K562 (cell line): ENCODE data around the gene RAB1B. TPM values are rescaled to one million over a fixed set of nuclear protein-coding genes. Genes with fewer than 3 reads are reported as not detected.

Experiments
- ATAC-seq: fragments of 200-7000 bp; cut with Tn5 transposase; 3 replicates; pipeline ENCODE4 v1.9.1; 2020; ENCODE audit warnings: moderate library complexity
- BruUV-seq: library from RNA; stranded (reverse); fragments of 400-500 nt; replicated peaks from 2 replicates; lab custom pipeline; 2021; lab: Mats Ljungman, UMichigan
- CTCF ChIA-PET: fragments of 300-600 bp; formaldehyde crosslinking; extraction: SDS; loops from one replicate; lab custom pipeline; 2021; ENCODE audit warnings: low intra/inter-chr PET ratio; lab: Yijun Ruan, JAX
- POLR2A ChIA-PET: fragments of 300-600, 350-650 bp; sonication (Branson Sonifier 250); formaldehyde crosslinking; extraction: SDS; loops from one replicate; lab custom pipeline; 2021; ENCODE audit warnings: antibody characterized with exemption, inconsistent platforms; lab: Yijun Ruan, JAX
- DNase-seq, 4 experiments: peaks; one replicate each; pipeline versions ENCODE4 v3.0.0 to v3.0.0-alpha.2; 2011 to 2018; ENCODE audit warnings: low spot score in 3 of 4, mixed read lengths in 3 of 4; ENCODE audit errors: extremely low read depth in 1 of 4
- FAIRE-seq: peaks from 2 replicates; lab custom pipeline; 2011; peaks lifted over from hg19 to GRCh38; lab: Jason Lieb, UNC
- H2AFZ ChIP-seq: 2 replicates; pipeline ENCODE4 v1.6.0; 2011; ENCODE audit warnings: low read depth, low read length, control low read depth, inconsistent platforms
- H3K27ac ChIP-seq: fragments of 200-600 bp; 3 replicates; pipeline ENCODE4 v1.8.0; 2011; ENCODE audit warnings: low read depth, mild to moderate bottlenecking, control low read depth, inconsistent platforms, low read length, moderate library complexity, mixed read lengths; ENCODE audit errors: extremely low read depth
- H3K27me3 ChIP-seq, 2 experiments: fragments of 300-600 bp in 1 of 2; 2 replicates in 1 of 2; 3 replicates in 1 of 2; pipeline versions ENCODE4 v1.6.0 to v1.8.0; 2011; ENCODE audit warnings: inconsistent platforms in 2 of 2, low read length in 2 of 2, mild to moderate bottlenecking in 1 of 2, mixed read lengths in 1 of 2, moderate library complexity in 1 of 2; ENCODE audit not compliant: control insufficient read depth in 2 of 2, insufficient read depth in 2 of 2
- H3K36me3 ChIP-seq: fragments of 300-600 bp; 3 replicates; pipeline ENCODE4 v1.8.0; 2011; ENCODE audit warnings: mild to moderate bottlenecking, low read length, inconsistent platforms; ENCODE audit not compliant: control insufficient read depth, insufficient read depth
- H3K4me1 ChIP-seq, 2 experiments: fragments of 200-600 bp in 1 of 2; replicated peaks in 1 of 2; 2 replicates in 1 of 2; 3 replicates in 1 of 2; pipeline versions ENCODE4 v1.5.1 to v1.8.0; 2011; ENCODE audit warnings: inconsistent platforms in 2 of 2, low read length in 2 of 2, mild to moderate bottlenecking in 1 of 2, mixed read lengths in 1 of 2, moderate library complexity in 1 of 2; ENCODE audit not compliant: control insufficient read depth in 2 of 2, insufficient read depth in 2 of 2
- H3K4me2 ChIP-seq: 2 replicates; pipeline ENCODE4 v1.6.1; 2011; ENCODE audit warnings: low read length, control low read depth, inconsistent platforms, mixed read lengths; ENCODE audit not compliant: insufficient read depth
- H3K4me3 ChIP-seq: fragments of 200-600 bp; sonication (generic), shearing (Covaris generic); 2 replicates; pipeline ENCODE4 v1.5.1; 2016; ENCODE audit warnings: control low read depth, inconsistent platforms
- H3K79me2 ChIP-seq: fragments of 200-600 bp; 3 replicates; pipeline ENCODE4 v1.8.0; 2011; ENCODE audit warnings: low read length, inconsistent platforms; ENCODE audit not compliant: control insufficient read depth, insufficient read depth
- H3K9ac ChIP-seq, 2 experiments: 2 replicates each; pipeline versions ENCODE4 v1.6.0 to v1.6.1; 2011; ENCODE audit warnings: low read depth in 2 of 2, low read length in 2 of 2, control low read depth in 1 of 2, inconsistent platforms in 1 of 2, mild to moderate bottlenecking in 1 of 2, mixed read lengths in 1 of 2; ENCODE audit not compliant: insufficient read depth in 1 of 2
- H3K9me1 ChIP-seq: one replicate; pipeline ENCODE4 v1.6.0; 2011; ENCODE audit warnings: inconsistent platforms, mild to moderate bottlenecking, low read length, moderate library complexity; ENCODE audit not compliant: control insufficient read depth, insufficient read depth
- H3K9me3 ChIP-seq: replicated peaks from 2 replicates; pipeline ENCODE4 v1.5.1; 2011; ENCODE audit warnings: low read depth, low read length, inconsistent platforms; ENCODE audit not compliant: control insufficient read depth, insufficient read depth
- H4K20me1 ChIP-seq: replicated peaks from 2 replicates; pipeline ENCODE4 v1.6.1; 2011; ENCODE audit warnings: low read length, inconsistent platforms, mixed read lengths; ENCODE audit not compliant: control insufficient read depth, insufficient read depth
- CHD2 ChIP-seq: IDR thresholded peaks from 2 replicates; pipeline ENCODE4 v1.6.1; 2011; ENCODE audit warnings: low read depth, low read length
- PTTG1 ChIP-seq: fragments of 450-650 bp; IDR thresholded peaks from 2 replicates; pipeline ENCODE4 v1.6.1; 2016; ENCODE audit warnings: low read depth, mild to moderate bottlenecking, missing genetic modification characterization, missing compliant biosample characterization
- SETDB1 ChIP-seq: IDR thresholded peaks from one replicate; pipeline ENCODE4 v1.6.1; 2012; ENCODE audit warnings: low read length, control low read depth, inconsistent platforms
- SP2 ChIP-seq: IDR thresholded peaks from 2 replicates; pipeline ENCODE4 v1.6.1; 2011; ENCODE audit warnings: mild to moderate bottlenecking, low read depth, low read length, moderate library complexity; ENCODE audit not compliant: poor library complexity, severe bottlenecking; ENCODE audit errors: extremely low read depth
- TAF9B ChIP-seq: fragments of 450-650 bp; IDR thresholded peaks from 2 replicates; pipeline ENCODE4 v1.6.1; 2018; ENCODE audit warnings: mild to moderate bottlenecking; ENCODE audit not compliant: partially characterized antibody
- ZFP36 ChIP-seq: fragments of 150-350 bp; IDR thresholded peaks from 2 replicates; pipeline ENCODE4 v1.6.1; 2018; ENCODE audit warnings: low read length, low read depth; ENCODE audit not compliant: partially characterized antibody
- ZNF384 ChIP-seq: IDR thresholded peaks from 2 replicates; pipeline ENCODE4 v1.6.1; 2012; ENCODE audit warnings: low read depth, low read length, improper control_type of control experiment
- WGBS: fragments of 100-300 bp; shearing (Covaris generic); methylation state at CpG from one replicate; pipeline ENCODE4 v1.1.6; 2016; ENCODE audit warnings: low coverage, mixed read lengths; ENCODE audit not compliant: insufficient coverage; ENCODE audit errors: missing lambda C conversion rate; 5-methylcytosine and 5-hydroxymethylcytosine counted together
- in situ Hi-C: fragments of 300-500 bp; cut with MboI; formaldehyde crosslinking; loops from 4 replicates; pipeline ENCODE4 v1.15.0; 2018; ENCODE audit warnings: inconsistent platforms, mixed read lengths
- intact Hi-C: fragments of 100-400 bp; cut with micrococcal nuclease; formaldehyde crosslinking; loops from 2 replicates; pipeline ENCODE4 v1.14.2; 2022
- polyA plus RNA-seq, 8 experiments: library from polyadenylated mRNA; depleted of rRNA in 4 of 8; stranded (reverse) in 5 of 8; unstranded in 3 of 8; fragments of >200 nt; fragmentation: Nextera tagmentation in 2 of 8; fragmentation: Illumina TruSeq in 1 of 8; extraction: Ambion mirVana in 2 of 8; extraction: Trizol in 1 of 8; gene quantifications; 2 replicates each; pipeline versions ENCODE4 v1.2.1 to v1.2.3, GENCODE V29; 2011 to 2014; ENCODE audit warnings: inconsistent platforms in 1 of 8, missing spikeins in 1 of 8
- total RNA-seq, 7 experiments: library from RNA; depleted of rRNA in 6 of 7; stranded (reverse); fragments of >200 nt in 6 of 7; fragmentation: Illumina TruSeq in 2 of 7; extraction: Trizol in 2 of 7; gene quantifications; 2 replicates each; pipeline versions ENCODE4 v1.2.1 to v1.2.3, GENCODE V29; 2011 to 2021; ENCODE audit warnings: low replicate concordance in 1 of 7

Gene RAB1B
- total and polyA plus RNA-seq, 9 of the 15 experiments (the other 6 are each of a cell fraction or from before 2014, with no cell fraction given) = 5.6 to 146 (median 98.6) TPM

- no peak overlapping the region for H3K9ac ChIP-seq
- H3K4me3 ChIP-seq = no peak overlapping the region
- no peaks in the 10 kb centered on the region for H3K79me2 ChIP-seq
- no peaks in the 10 kb centered on the region for H3K4me1 ChIP-seq
- TF ChIP-seq ZFP36 (no peak), CHD2 (no peak), SP2 (no peak)
- no peak overlapping the region for H3K27ac ChIP-seq
- CTCF ChIA-PET = no interaction called here
- intact Hi-C loops (no loop called here), in situ Hi-C loops (no loop called here)
- H3K9me1 ChIP-seq = no peaks in the 10 kb centered on the region
- no peaks in the 10 kb centered on the region for H3K27me3 ChIP-seq
- DNase-seq (no peak), FAIRE-seq (no peak), ATAC-seq (no peak)
- 80% methylated on average over 14 of the region's 14 CpGs for WGBS
- H3K9me3 ChIP-seq = no peaks in the 10 kb centered on the region
- no peak overlapping the region for H2AFZ ChIP-seq
- H3K4me2 ChIP-seq = no peak overlapping the region
- peaks cover 43% of the 10 kb centered on the region for H3K36me3 ChIP-seq
- H4K20me1 ChIP-seq = 0 out of 2 replicates have a peak, but pooled peaks cover 3% of the 10 kb centered on the region
- no TSS peak for BruUV-seq
- POLR2A ChIA-PET = interaction anchor here (0.6 kb wide), 1 partner anchor 1232 kb away, joined by 3 read pairs; no protein-coding TSS in a partner anchor
Measured at GRCh38 chr11:66230978-66231377, 37.5 kb upstream of the RAB1B start.

GRCh38 chr11:66231561-66231960, 36.9 kb upstream of the RAB1B start:
- no peak overlapping the region for H3K4me3 ChIP-seq
- H4K20me1 ChIP-seq = 0 out of 2 replicates have a peak, but pooled peaks cover 3% of the 10 kb centered on the region
- no peaks in the 10 kb centered on the region for H3K9me3 ChIP-seq
- no peaks in the 10 kb centered on the region for H3K27me3 ChIP-seq
- DNase-seq = no peak
- BruUV-seq = no TSS peak
- ChIA-PET CTCF (no interaction called here), POLR2A (interaction anchor here (0.6 kb wide), 1 partner anchor 1231 kb away, joined by 3 read pairs; no protein-coding TSS in a partner anchor)
- intact Hi-C loops (no loop called here), in situ Hi-C loops (no loop called here)
- no peak for FAIRE-seq
- no peak for ATAC-seq
- H3K4me1 ChIP-seq = no peaks in the 10 kb centered on the region
- H3K9ac ChIP-seq = no peak overlapping the region; a peak in 1 of 4 replicates
- no peak overlapping the region for H3K4me2 ChIP-seq
- TF ChIP-seq ZNF384 (no peak), TAF9B (no peak), SETDB1 (no peak), PTTG1 (tag) (no peak)
- no peak overlapping the region for H3K27ac ChIP-seq
- H3K36me3 ChIP-seq = peaks cover 46% of the 10 kb centered on the region
- no peaks in the 10 kb centered on the region for H3K79me2 ChIP-seq
- no peak overlapping the region for H2AFZ ChIP-seq
- no peaks in the 10 kb centered on the region for H3K9me1 ChIP-seq
- 84% methylated on average over 7 of the region's 7 CpGs for WGBS
